Lung microvascular endothelial cell (primary cell): Measurements from ENCODE around the gene SOSTDC1. TPM values are rescaled to one million over a fixed set of nuclear protein-coding genes. Genes with fewer than 3 reads are reported as not detected.
A peak's percentile ranks its signal among the peaks of the same experiment; 100 is the strongest.

Experiments
- DNase-seq, 2 donors: peaks; one replicate each; pipeline versions ENCODE4 v3.0.0 to v3.0.0-alpha.2; 2010; ENCODE audit warnings: low read depth in 2 of 2
- total RNA-seq: library from RNA; depleted of rRNA; stranded (reverse); fragments of >200 nt; gene quantifications from 2 replicates; pipeline ENCODE4 v1.2.1, GENCODE V29; 2014

Gene SOSTDC1
- total RNA-seq, 1 donor from 2014 or later = not detected

GRCh38 chr7:16419859-16420258 is 45.7 kb downstream of the SOSTDC1 start:
- DNase-seq = no peak

- DNase-seq = no peak
Measured at GRCh38 chr7:16419126-16419525, 46.4 kb downstream of the SOSTDC1 start.

GRCh38 chr7:16417906-16418305 is 47.6 kb downstream of the SOSTDC1 start:
- peak in 1 of 2 donors; percentile 2 for DNase-seq

GRCh38 chr7:16416289-16417282 is 49.0 kb downstream of the SOSTDC1 start:
- peak in 1 of 2 donors; percentile 43 for DNase-seq

- no peak for DNase-seq
Measured at GRCh38 chr7:16412274-16413254, 53.0 kb downstream of the SOSTDC1 start.

Other genes with a start within 250 kb of the SOSTDC1 start
- 1.2 and 1.3 TPM in 2 replicates for gene CRPPA, start 44.2 kb downstream of the SOSTDC1 start, total RNA-seq
- not detected in 2 replicates for gene LRRC72, start 61.1 kb upstream of the SOSTDC1 start, total RNA-seq
- gene ANKMY2, start 180.0 kb upstream of the SOSTDC1 start, total RNA-seq = 7.9 and 8.5 TPM in 2 replicates
- gene BZW2, start 180.4 kb upstream of the SOSTDC1 start, total RNA-seq = 56.9 and 73.2 TPM in 2 replicates